IPS DF 6.9 (cell line): ENCODE measurements around the gene HPS1.
A peak's percentile ranks its signal among the peaks of the same experiment; 100 is the strongest.

Experiments
- DNase-seq: peaks from one replicate; pipeline ENCODE4 v3.0.0-alpha.2; 2013; ENCODE audit warnings: low read depth, low spot score
- H3K27ac ChIP-seq: one replicate; pipeline ENCODE4 v1.5.1; 2013; ENCODE audit warnings: low read length, control low read depth
- H3K27me3 ChIP-seq: 2 replicates; pipeline ENCODE4 v1.6.1; 2013; ENCODE audit warnings: mild to moderate bottlenecking, low read length; ENCODE audit not compliant: control insufficient read depth, insufficient read depth
- H3K36me3 ChIP-seq: 2 replicates; pipeline ENCODE4 v1.6.1; 2013; ENCODE audit warnings: low read length; ENCODE audit not compliant: control insufficient read depth, insufficient read depth
- H3K4me1 ChIP-seq: 2 replicates; pipeline ENCODE4 v1.6.1; 2013; ENCODE audit warnings: low read length; ENCODE audit not compliant: control insufficient read depth, insufficient read depth
- H3K4me3 ChIP-seq: 2 replicates; pipeline ENCODE4 v1.5.1; 2013; ENCODE audit warnings: mild to moderate bottlenecking, low read length
- H3K9me3 ChIP-seq: 2 replicates; pipeline ENCODE4 v1.6.1; 2013; ENCODE audit warnings: low read length, inconsistent platforms; ENCODE audit not compliant: control insufficient read depth, insufficient read depth
- WGBS: extraction: QIAGEN DNeasy Blood & Tissue Kit; methylation state at CpG from one replicate; pipeline ENCODE4 v1.1.7; 2013; ENCODE audit warnings: mixed read lengths, missing lambda C conversion rate; ENCODE audit not compliant: insufficient read length, insufficient coverage; 5-methylcytosine and 5-hydroxymethylcytosine counted together

The HPS1 gene

DNA sequence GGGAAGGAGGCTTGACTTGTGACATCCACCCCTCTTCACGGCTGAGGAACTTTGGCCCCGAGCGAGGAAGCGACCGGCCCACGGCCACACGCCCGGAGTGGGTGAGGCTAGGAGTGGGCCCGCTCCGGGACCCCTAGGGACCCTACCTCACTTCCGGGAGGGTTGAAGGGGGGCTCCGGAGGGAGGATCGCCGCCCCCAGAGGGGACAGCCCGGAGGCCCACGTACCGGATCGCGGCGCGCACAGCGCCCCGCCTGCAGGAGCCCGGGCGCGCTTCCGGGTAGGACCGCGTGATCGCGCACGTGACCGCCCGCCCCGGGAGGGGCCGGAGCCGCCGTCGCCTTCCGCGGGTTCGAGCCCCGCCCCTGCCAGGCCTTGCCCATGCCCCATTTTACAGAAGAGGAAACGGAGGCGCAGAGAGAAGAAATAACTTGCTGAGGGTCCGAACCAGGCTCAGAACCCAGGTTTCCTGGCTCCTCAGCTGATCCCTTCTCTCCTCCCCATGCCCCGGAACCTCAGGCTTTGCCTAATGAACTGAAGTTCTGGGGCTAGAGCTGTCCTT lies at the start of gene HPS1:
Gene HPS1, minus strand, starts transcription at position 275 of the 561 bp plus-strand sequence. CDS start 3,695 bp downstream, outside the sequence.
- H3K9me3 ChIP-seq: no peaks in the 10 kb centered on the region
- peaks cover 12% of the 10 kb centered on the region; the same call in 1 of the 2 replicates for H3K36me3 ChIP-seq
- H3K4me3 ChIP-seq: peak within 1 kb of the TSS; percentile 61
- DNase-seq: no peak
- H3K27ac ChIP-seq: no peak within 1 kb of the TSS
- no CpG with 5 or more reads among the region's 47 CpGs for WGBS
- H3K27me3 ChIP-seq: no peaks in the 10 kb centered on the region
- H3K4me1 ChIP-seq: no peaks in the 10 kb centered on the region

DNA sequence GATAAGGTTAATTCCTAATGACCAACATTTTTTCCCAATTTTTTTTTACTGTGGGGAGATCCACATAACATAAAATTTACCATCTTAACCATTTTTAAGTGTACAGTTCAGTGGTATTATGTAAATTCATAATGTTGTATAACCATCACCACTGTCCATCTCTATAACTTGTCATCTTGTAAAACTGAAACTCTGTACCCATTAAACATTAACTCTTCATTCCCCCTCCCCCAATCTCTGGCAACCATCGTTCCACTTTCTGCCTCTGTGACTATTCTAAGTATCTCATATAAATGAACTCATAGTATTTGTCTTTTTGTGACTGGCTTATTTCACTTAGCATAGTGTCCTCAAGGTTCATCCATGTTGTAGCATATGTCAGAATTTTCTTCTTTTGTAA lies 46.0 kb upstream of the HPS1 start:
- Histone ChIP-seq H3K27me3 (no peaks in the 10 kb centered on the region), H3K27ac (no peak overlapping the region), H3K4me1 (no peaks in the 10 kb centered on the region), H3K36me3 (no peaks in the 10 kb centered on the region), H3K9me3 (no peaks in the 10 kb centered on the region), H3K4me3 (no peak overlapping the region)
- no CpG with 5 or more reads among the region's 1 CpG for WGBS
- DNase-seq: no peak

GRCh38 chr10:98489561-98490481 lies 43.1 kb upstream of the HPS1 start:
- Histone ChIP-seq H3K9me3 (no peaks in the 10 kb centered on the region), H3K27ac (no peak overlapping the region), H3K4me1 (no peaks in the 10 kb centered on the region), H3K27me3 (no peaks in the 10 kb centered on the region), H3K36me3 (no peaks in the 10 kb centered on the region), H3K4me3 (no peak overlapping the region)
- no peak for DNase-seq
- WGBS: no CpG with 5 or more reads among the region's 13 CpGs

- DNase-seq: no peak
- H3K36me3 ChIP-seq: no peaks in the 10 kb centered on the region
- H3K9me3 ChIP-seq: no peaks in the 10 kb centered on the region
- no peak overlapping the region for H3K27ac ChIP-seq
- H3K4me3 ChIP-seq: no peak overlapping the region
- no peaks in the 10 kb centered on the region for H3K27me3 ChIP-seq
- WGBS: no CpG with 5 or more reads among the region's 1 CpG
- H3K4me1 ChIP-seq: no peaks in the 10 kb centered on the region
Measured at GRCh38 chr10:98488669-98489430, 42.1 kb upstream of the HPS1 start.

- no CpG with 5 or more reads among the region's 3 CpGs for WGBS
- Histone ChIP-seq H3K9me3 (no peaks in the 10 kb centered on the region), H3K36me3 (no peaks in the 10 kb centered on the region), H3K4me3 (no peak overlapping the region), H3K4me1 (no peaks in the 10 kb centered on the region), H3K27me3 (no peaks in the 10 kb centered on the region), H3K27ac (no peak overlapping the region)
- no peak for DNase-seq
Measured at GRCh38 chr10:98487649-98488048, 40.9 kb upstream of the HPS1 start.

GRCh38 chr10:98486421-98486820 lies 39.7 kb upstream of the HPS1 start:
- no peak for DNase-seq
- no CpG with 5 or more reads among the region's 3 CpGs for WGBS
- H3K27me3 ChIP-seq: no peaks in the 10 kb centered on the region
- H3K9me3 ChIP-seq: no peaks in the 10 kb centered on the region
- no peak overlapping the region for H3K27ac ChIP-seq
- H3K4me3 ChIP-seq: no peak overlapping the region
- no peaks in the 10 kb centered on the region for H3K4me1 ChIP-seq
- no peaks in the 10 kb centered on the region for H3K36me3 ChIP-seq

- no peak for DNase-seq
- Histone ChIP-seq H3K4me1 (no peaks in the 10 kb centered on the region), H3K27ac (no peak overlapping the region), H3K27me3 (no peaks in the 10 kb centered on the region), H3K9me3 (no peaks in the 10 kb centered on the region), H3K4me3 (no peak overlapping the region), H3K36me3 (no peaks in the 10 kb centered on the region)
- WGBS: no CpG with 5 or more reads among the region's 2 CpGs
Measured at GRCh38 chr10:98485959-98486358, 39.2 kb upstream of the HPS1 start.

DNA sequence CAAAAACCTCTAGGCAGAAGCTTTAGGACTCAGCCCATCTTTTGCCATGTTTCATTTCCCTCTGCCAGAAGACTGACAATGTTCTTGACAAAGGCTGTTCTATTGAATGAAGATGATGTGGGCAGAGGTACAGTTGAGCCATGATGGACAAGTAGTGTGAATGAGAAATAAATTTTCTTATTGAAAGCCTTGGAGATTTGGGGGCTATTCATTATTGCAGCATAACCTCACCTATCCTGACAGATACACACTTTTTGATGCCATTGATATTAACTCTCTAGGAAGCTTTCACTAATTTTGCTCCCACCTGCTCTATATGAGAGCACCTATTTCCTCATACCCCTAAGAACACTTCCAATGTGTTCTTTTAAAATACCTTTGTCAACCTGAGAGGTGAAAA lies 36.9 kb upstream of the HPS1 start:
- H3K27ac ChIP-seq: no peak overlapping the region
- no peaks in the 10 kb centered on the region for H3K4me1 ChIP-seq
- no peak overlapping the region for H3K4me3 ChIP-seq
- H3K36me3 ChIP-seq: no peaks in the 10 kb centered on the region
- DNase-seq: no peak
- no peaks in the 10 kb centered on the region for H3K27me3 ChIP-seq
- H3K9me3 ChIP-seq: no peaks in the 10 kb centered on the region

- no peaks in the 10 kb centered on the region for H3K36me3 ChIP-seq
- H3K27me3 ChIP-seq: no peaks in the 10 kb centered on the region
- WGBS: no CpG with 5 or more reads among the region's 2 CpGs
- no peak overlapping the region for H3K27ac ChIP-seq
- H3K9me3 ChIP-seq: no peaks in the 10 kb centered on the region
- H3K4me1 ChIP-seq: no peaks in the 10 kb centered on the region
- DNase-seq: no peak
- no peak overlapping the region for H3K4me3 ChIP-seq
Measured at GRCh38 chr10:98482096-98482495, 35.4 kb upstream of the HPS1 start.

GRCh38 chr10:98481404-98481945 lies 34.7 kb upstream of the HPS1 start:
- no CpG with 5 or more reads among the region's 5 CpGs for WGBS
- DNase-seq: no peak

More at GRCh38 chr10:98481404-98481945, 34.7 kb upstream of the HPS1 start:
- Histone ChIP-seq H3K27me3 (no peaks in the 10 kb centered on the region), H3K4me1 (no peaks in the 10 kb centered on the region), H3K9me3 (no peaks in the 10 kb centered on the region), H3K36me3 (no peaks in the 10 kb centered on the region), H3K4me3 (no peak overlapping the region), H3K27ac (no peak overlapping the region)
